ENCODE measurements around the gene FBXW7.

The FBXW7 gene

GRCh38 chr4:152476796-152477195 is 59.1 kb downstream of the FBXW7 start:
- DNase-seq (ENCODE audit: low read depth in 2 of 2): no peak

- no peak for DNase-seq (ENCODE audit: low read depth in 2 of 2)
These were observed 64.6 kb downstream of the FBXW7 start for GRCh38 chr4:152471251-152471792.

- DNase-seq (ENCODE audit: low read depth in 2 of 2): no peak
These were observed 67.5 kb downstream of the FBXW7 start for GRCh38 chr4:152468408-152468807.

- no peak for DNase-seq (ENCODE audit: low read depth in 2 of 2)
These were observed 68.8 kb downstream of the FBXW7 start for GRCh38 chr4:152467101-152467500.

GRCh38 chr4:152464030-152464823 is 71.7 kb downstream of the FBXW7 start:
- no peak for DNase-seq (ENCODE audit: low read depth in 2 of 2)

- DNase-seq (ENCODE audit: low read depth in 2 of 2): no peak
These were observed 72.3 kb downstream of the FBXW7 start for GRCh38 chr4:152463562-152463961.

- DNase-seq (ENCODE audit: low read depth in 2 of 2): no peak
These were observed 73.2 kb downstream of the FBXW7 start for GRCh38 chr4:152462695-152463094.

GRCh38 chr4:152462047-152462446 is 73.8 kb downstream of the FBXW7 start:
- DNase-seq (ENCODE audit: low read depth in 2 of 2): no peak

GRCh38 chr4:152460488-152460887 is 75.4 kb downstream of the FBXW7 start:
- no peak for DNase-seq (ENCODE audit: low read depth in 2 of 2)

- DNase-seq (ENCODE audit: low read depth in 2 of 2): no peak
These were observed 76.6 kb downstream of the FBXW7 start for GRCh38 chr4:152459326-152459725.

- no peak for DNase-seq (ENCODE audit: low read depth in 2 of 2)
These were observed 77.0 kb downstream of the FBXW7 start for GRCh38 chr4:152458801-152459302.

GRCh38 chr4:152456609-152457008 is 79.3 kb downstream of the FBXW7 start:
- no peak for DNase-seq (ENCODE audit: low read depth in 2 of 2)

GRCh38 chr4:152455311-152455710 is 80.6 kb downstream of the FBXW7 start:
- no peak for DNase-seq (ENCODE audit: low read depth in 2 of 2)

GRCh38 chr4:152454398-152455011 is 81.4 kb downstream of the FBXW7 start:
- no peak for DNase-seq (ENCODE audit: low read depth in 2 of 2)

- DNase-seq (ENCODE audit: low read depth in 2 of 2): no peak
These were observed 84.4 kb downstream of the FBXW7 start for GRCh38 chr4:152451496-152451895.

GRCh38 chr4:152448854-152449253 is 87.0 kb downstream of the FBXW7 start:
- DNase-seq (ENCODE audit: low read depth in 2 of 2): no peak

- no peak for DNase-seq (ENCODE audit: low read depth in 2 of 2)
These were observed 87.7 kb downstream of the FBXW7 start for GRCh38 chr4:152448038-152448707.

GRCh38 chr4:152443859-152444258 is 92.0 kb downstream of the FBXW7 start:
- no peak for DNase-seq (ENCODE audit: low read depth in 2 of 2)

GRCh38 chr4:152437561-152437960 is 98.3 kb downstream of the FBXW7 start:
- no peak for DNase-seq (ENCODE audit: low read depth in 2 of 2)

- no peak for DNase-seq (ENCODE audit: low read depth in 2 of 2)
These were observed 99.5 kb downstream of the FBXW7 start for GRCh38 chr4:152436384-152436783.

- DNase-seq (ENCODE audit: low read depth in 2 of 2): no peak
These were observed 101.9 kb downstream of the FBXW7 start for GRCh38 chr4:152434011-152434410.

GRCh38 chr4:152431784-152432183 is 104.1 kb downstream of the FBXW7 start:
- DNase-seq (ENCODE audit: low read depth in 2 of 2): no peak

Measured in stimulated activated CD8-positive, alpha-beta memory T cell treated with anti-CD3 and anti-CD28 coated beads, Interleukin-15, amount 100 ng/mL, for 4 hours (primary cell).